GM12875 (cell line): Measurements from ENCODE around the gene ANKRD65.
"Not testable (repeated sequence)": the region's sequence is repeated elsewhere in the genome, so short reads cannot be mapped to it uniquely, and the experiment has no call there.

Source experiments
- H3K4me3 ChIP-seq: one replicate; pipeline ENCODE4 v1.5.1; 2011; ENCODE audit warnings: low read depth, low read length, control low read depth
- CTCF ChIP-seq: IDR thresholded peaks from 2 replicates; pipeline ENCODE4 v1.5.1; 2011; ENCODE audit warnings: low read depth, mild to moderate bottlenecking, control low read depth, inconsistent platforms, low read length, moderate library complexity, borderline replicate concordance; ENCODE audit not compliant: insufficient read depth

ANKRD65 gene

GRCh38 chr1:1387098-1388077 lies 33.7 kb downstream of the ANKRD65 start:
- H3K4me3 ChIP-seq: no peak overlapping the region
- TF ChIP-seq CTCF: no peak

GRCh38 chr1:1385931-1386330 lies 35.1 kb downstream of the ANKRD65 start:
- no peak for TF ChIP-seq CTCF
- no peak overlapping the region for H3K4me3 ChIP-seq

- not testable (repeated sequence) for H3K4me3 ChIP-seq
Measured at GRCh38 chr1:1385339-1385738, 35.7 kb downstream of the ANKRD65 start.

- TF ChIP-seq CTCF: no peak
- no peak overlapping the region for H3K4me3 ChIP-seq
Measured at GRCh38 chr1:1381294-1381693, 39.8 kb downstream of the ANKRD65 start.

- H3K4me3 ChIP-seq: no peak overlapping the region
Measured at GRCh38 chr1:1380860-1381259, 40.2 kb downstream of the ANKRD65 start.

GRCh38 chr1:1377540-1378205 lies 43.4 kb downstream of the ANKRD65 start:
- H3K4me3 ChIP-seq: no peak overlapping the region
- TF ChIP-seq CTCF: no peak

More at GRCh38 chr1:1380860-1381259, 40.2 kb downstream of the ANKRD65 start:
- TF ChIP-seq CTCF: no peak

- H3K4me3 ChIP-seq: no peak overlapping the region
- no peak for TF ChIP-seq CTCF
Measured at GRCh38 chr1:1376551-1377226, 44.4 kb downstream of the ANKRD65 start.
